ENCODE results near the gene TDRKH.
"Not testable (repeated sequence)": the region's sequence is repeated elsewhere in the genome, so short reads cannot be mapped to it uniquely, and the experiment has no call there.

The TDRKH gene

GRCh38 chr1:151773702-151774101, 16.6 kb downstream of the TDRKH start:
- Histone ChIP-seq H3K18ac (ENCODE audit: low read depth in 1 of 2, low read length in 2 of 2) (no peak overlapping the region), H2BK5ac (ENCODE audit: low read depth, low read length, poor library complexity, severe bottlenecking) (no peak overlapping the region), H2AFZ (ENCODE audit: low read depth, low read length) (no peak overlapping the region), H3K9ac (ENCODE audit: low read length) (peak overlapping the region; percentile 17), H3K4me3 (ENCODE audit: insufficient read depth in 1 of 2, low read depth in 1 of 2, low read length in 2 of 2) (no peak overlapping the region), H4K91ac (ENCODE audit: low read length) (no peak overlapping the region), H3K14ac (ENCODE audit: low read length in 2 of 2) (no peak overlapping the region), H3K4me2 (ENCODE audit: low read length, poor library complexity, severe bottlenecking) (no peak overlapping the region), H2BK15ac (ENCODE audit: low read depth, poor library complexity, severe bottlenecking) (no peak overlapping the region), H3K36me3 (ENCODE audit: control insufficient read depth in 1 of 2, insufficient read depth in 2 of 2, low read depth in 1 of 2, low read length in 2 of 2) (peaks cover 0 to 9% of the 10 kb centered on the region in 2 experiments), H3K23ac (ENCODE audit: low read length in 2 of 2) (no peak overlapping the region), H2AK5ac (ENCODE audit: low read length, severe bottlenecking) (no peak overlapping the region), H2BK12ac (ENCODE audit: low read length in 2 of 2) (no peak overlapping the region), H3K9me3 (ENCODE audit: control insufficient read depth, low read length) (no peaks in the 10 kb centered on the region), H3K4ac (ENCODE audit: low read depth in 1 of 2, low read length in 2 of 2) (no peak overlapping the region), H2BK120ac (ENCODE audit: low read depth, low read length) (no peak overlapping the region), H4K8ac (ENCODE audit: low read length) (no peak overlapping the region), H3K79me1 (replicated peaks; ENCODE audit: low read length, poor library complexity, severe bottlenecking) (no peaks in the 10 kb centered on the region), H3K4me1 (ENCODE audit: control insufficient read depth, insufficient read depth, low read depth, low read length) (no peaks in the 10 kb centered on the region), H3K27me3 (ENCODE audit: control insufficient read depth in 1 of 2, insufficient read depth in 1 of 2, low read length in 2 of 2) (no peaks in the 10 kb centered on the region), H3K27ac (ENCODE audit: low read length, poor library complexity, severe bottlenecking) (no peak overlapping the region)
- 83% methylated on average over 3 of the region's 5 CpGs for WGBS
- peak; percentile 10 for DNase-seq

- not testable (repeated sequence) for H4K91ac ChIP-seq (ENCODE audit: low read length); H3K4me3 ChIP-seq (ENCODE audit: insufficient read depth in 1 of 2, low read depth in 1 of 2, low read length in 2 of 2); H3K9me3 ChIP-seq (ENCODE audit: control insufficient read depth, low read length); H3K36me3 ChIP-seq (ENCODE audit: control insufficient read depth in 1 of 2, insufficient read depth in 2 of 2, low read depth in 1 of 2, low read length in 2 of 2); H3K4ac ChIP-seq (ENCODE audit: low read depth in 1 of 2, low read length in 2 of 2); H2AFZ ChIP-seq (ENCODE audit: low read depth, low read length); H2BK12ac ChIP-seq (ENCODE audit: low read length in 2 of 2); H3K14ac ChIP-seq (ENCODE audit: low read length in 2 of 2); H3K23ac ChIP-seq (ENCODE audit: low read length in 2 of 2); H3K27ac ChIP-seq (ENCODE audit: low read length, poor library complexity, severe bottlenecking); H2AK5ac ChIP-seq (ENCODE audit: low read length, severe bottlenecking); H2BK5ac ChIP-seq (ENCODE audit: low read depth, low read length, poor library complexity, severe bottlenecking); H3K27me3 ChIP-seq (ENCODE audit: control insufficient read depth in 1 of 2, insufficient read depth in 1 of 2, low read length in 2 of 2); H2BK120ac ChIP-seq (ENCODE audit: low read depth, low read length); H3K4me2 ChIP-seq (ENCODE audit: low read length, poor library complexity, severe bottlenecking); H3K4me1 ChIP-seq (ENCODE audit: control insufficient read depth, insufficient read depth, low read depth, low read length); H4K8ac ChIP-seq (ENCODE audit: low read length); DNase-seq; H3K9ac ChIP-seq (ENCODE audit: low read length); H2BK15ac ChIP-seq (ENCODE audit: low read depth, poor library complexity, severe bottlenecking); H3K79me1 ChIP-seq (replicated peaks; ENCODE audit: low read length, poor library complexity, severe bottlenecking); H3K18ac ChIP-seq (ENCODE audit: low read depth in 1 of 2, low read length in 2 of 2)
- 93% methylated on average over 20 of the region's 34 CpGs for WGBS
These were observed 21.0 kb downstream of the TDRKH start for GRCh38 chr1:151769270-151769669.

GRCh38 chr1:151768351-151769066, 21.8 kb downstream of the TDRKH start:
- H3K23ac ChIP-seq (ENCODE audit: low read length in 2 of 2); H3K27ac ChIP-seq (ENCODE audit: low read length, poor library complexity, severe bottlenecking); H2AFZ ChIP-seq (ENCODE audit: low read depth, low read length); H2BK12ac ChIP-seq (ENCODE audit: low read length in 2 of 2); H3K4me2 ChIP-seq (ENCODE audit: low read length, poor library complexity, severe bottlenecking); H3K9me3 ChIP-seq (ENCODE audit: control insufficient read depth, low read length); H3K4me3 ChIP-seq (ENCODE audit: insufficient read depth in 1 of 2, low read depth in 1 of 2, low read length in 2 of 2); DNase-seq; H4K91ac ChIP-seq (ENCODE audit: low read length); H3K14ac ChIP-seq (ENCODE audit: low read length in 2 of 2); H4K8ac ChIP-seq (ENCODE audit: low read length); H3K79me1 ChIP-seq (replicated peaks; ENCODE audit: low read length, poor library complexity, severe bottlenecking); H3K4me1 ChIP-seq (ENCODE audit: control insufficient read depth, insufficient read depth, low read depth, low read length); H2BK15ac ChIP-seq (ENCODE audit: low read depth, poor library complexity, severe bottlenecking); H3K36me3 ChIP-seq (ENCODE audit: control insufficient read depth in 1 of 2, insufficient read depth in 2 of 2, low read depth in 1 of 2, low read length in 2 of 2); H2AK5ac ChIP-seq (ENCODE audit: low read length, severe bottlenecking); H3K4ac ChIP-seq (ENCODE audit: low read depth in 1 of 2, low read length in 2 of 2); H3K18ac ChIP-seq (ENCODE audit: low read depth in 1 of 2, low read length in 2 of 2); H2BK120ac ChIP-seq (ENCODE audit: low read depth, low read length); H3K9ac ChIP-seq (ENCODE audit: low read length); H3K27me3 ChIP-seq (ENCODE audit: control insufficient read depth in 1 of 2, insufficient read depth in 1 of 2, low read length in 2 of 2): not testable (repeated sequence)
- WGBS, result 38% methylated on average over 1 of the region's 7 CpGs
- H2BK5ac ChIP-seq (ENCODE audit: low read depth, low read length, poor library complexity, severe bottlenecking), result peak overlapping the region; percentile 9

GRCh38 chr1:151763990-151764389, 26.3 kb downstream of the TDRKH start:
- no peak overlapping the region for H2BK15ac ChIP-seq (ENCODE audit: low read depth, poor library complexity, severe bottlenecking)
- H2AFZ ChIP-seq (ENCODE audit: low read depth, low read length), result peak overlapping the region; percentile 93
- no peak overlapping the region for H3K14ac ChIP-seq (ENCODE audit: low read length in 2 of 2)
- 92% methylated on average over 10 of the region's 10 CpGs for WGBS
- no peak overlapping the region for H3K23ac ChIP-seq (ENCODE audit: low read length in 2 of 2)
- H3K27ac ChIP-seq (ENCODE audit: low read length, poor library complexity, severe bottlenecking), result no peak overlapping the region
- no peak for DNase-seq
- peaks cover 7% of the 10 kb centered on the region for H3K79me1 ChIP-seq (replicated peaks; ENCODE audit: low read length, poor library complexity, severe bottlenecking)
- H2BK120ac ChIP-seq (ENCODE audit: low read depth, low read length), result no peak overlapping the region
- H2BK5ac ChIP-seq (ENCODE audit: low read depth, low read length, poor library complexity, severe bottlenecking), result no peak overlapping the region
- H3K4me2 ChIP-seq (ENCODE audit: low read length, poor library complexity, severe bottlenecking), result peak overlapping the region; percentile 71
- no peaks in the 10 kb centered on the region for H3K9me3 ChIP-seq (ENCODE audit: control insufficient read depth, low read length)
- H2AK5ac ChIP-seq (ENCODE audit: low read length, severe bottlenecking), result no peak overlapping the region
- H3K4ac ChIP-seq (ENCODE audit: low read depth in 1 of 2, low read length in 2 of 2), result no peak overlapping the region
- H3K4me1 ChIP-seq (ENCODE audit: control insufficient read depth, insufficient read depth, low read depth, low read length), result peaks cover 2% of the 10 kb centered on the region
- H3K4me3 ChIP-seq (ENCODE audit: insufficient read depth in 1 of 2, low read depth in 1 of 2, low read length in 2 of 2), result peak overlapping the region in 1 of 2 experiments; percentile 85
- no peaks in the 10 kb centered on the region for H3K27me3 ChIP-seq (ENCODE audit: control insufficient read depth in 1 of 2, insufficient read depth in 1 of 2, low read length in 2 of 2)
- peak overlapping the region; percentile 95 for H3K9ac ChIP-seq (ENCODE audit: low read length)
- no peak overlapping the region for H2BK12ac ChIP-seq (ENCODE audit: low read length in 2 of 2)
- peak overlapping the region; percentile 83 for H4K8ac ChIP-seq (ENCODE audit: low read length)
- no peak overlapping the region for H4K91ac ChIP-seq (ENCODE audit: low read length)
- peak overlapping the region in 1 of 2 experiments; percentile 77 for H3K18ac ChIP-seq (ENCODE audit: low read depth in 1 of 2, low read length in 2 of 2)
- H3K36me3 ChIP-seq (ENCODE audit: control insufficient read depth in 1 of 2, insufficient read depth in 2 of 2, low read depth in 1 of 2, low read length in 2 of 2), result peaks cover 18 to 32% of the 10 kb centered on the region in 2 experiments

Data from mesenchymal stem cell (in vitro differentiated cells and primary cell).